Activated CD4-positive, alpha-beta T cell treated with anti-CD3 and anti-CD28 coated beads, Interleukin-2, amount 50 U/mL, for 24 hours (primary cell): Measurements from ENCODE around the gene NR1I3.
A peak's percentile ranks its signal among the peaks of the same experiment; 100 is the strongest.

Source experiments
- DNase-seq, 2 donors: peaks; one replicate each; pipeline ENCODE4 v3.0.0-alpha.2; 2020; ENCODE audit warnings: low read depth in 1 of 2, low spot score in 1 of 2

Gene NR1I3

GRCh38 chr1:161196521-161197451 is 41.2 kb downstream of the NR1I3 start:
- DNase-seq = no peak

GRCh38 chr1:161196111-161196510 is 41.9 kb downstream of the NR1I3 start:
- DNase-seq = no peak

- DNase-seq = no peak
These were observed 42.8 kb downstream of the NR1I3 start for GRCh38 chr1:161195171-161195570.

- DNase-seq = no peak
These were observed 44.3 kb downstream of the NR1I3 start for GRCh38 chr1:161193561-161194235.

GRCh38 chr1:161192476-161193465 is 45.2 kb downstream of the NR1I3 start:
- DNase-seq = peak in 1 of 2 donors; percentile 68

GRCh38 chr1:161191971-161192370 is 46.0 kb downstream of the NR1I3 start:
- DNase-seq = no peak

- no peak for DNase-seq
These were observed 47.0 kb downstream of the NR1I3 start for GRCh38 chr1:161190962-161191521.

- no peak for DNase-seq
These were observed 49.0 kb downstream of the NR1I3 start for GRCh38 chr1:161189036-161189435.

- no peak for DNase-seq
These were observed 49.6 kb downstream of the NR1I3 start for GRCh38 chr1:161188381-161188780.

GRCh38 chr1:161187311-161187710 is 50.7 kb downstream of the NR1I3 start:
- DNase-seq = no peak

- no peak for DNase-seq
These were observed 52.2 kb downstream of the NR1I3 start for GRCh38 chr1:161185732-161186311.

GRCh38 chr1:161185282-161185682 is 52.7 kb downstream of the NR1I3 start:
- peak in 1 of 2 donors; percentile 64 for DNase-seq

GRCh38 chr1:161182214-161182613 is 55.8 kb downstream of the NR1I3 start:
- peak; percentile 20 to 68 for DNase-seq

GRCh38 chr1:161180639-161181038 is 57.4 kb downstream of the NR1I3 start:
- no peak for DNase-seq

- no peak for DNase-seq
These were observed 58.3 kb downstream of the NR1I3 start for GRCh38 chr1:161179698-161180097.
